ENCODE measurements around the gene SAMD4A. TPM values are rescaled to one million over a fixed set of nuclear protein-coding genes. Genes with fewer than 3 reads are reported as not detected.

Gene SAMD4A
- total RNA-seq, 1 donor from 2014 or later, result 52.2 TPM

GRCh38 chr14:54805070-54805444, 238.1 kb downstream of the SAMD4A start:
- no peak overlapping the region for H3K9ac ChIP-seq (ENCODE audit: low read depth in 1 of 3, low read length in 3 of 3)

DNA sequence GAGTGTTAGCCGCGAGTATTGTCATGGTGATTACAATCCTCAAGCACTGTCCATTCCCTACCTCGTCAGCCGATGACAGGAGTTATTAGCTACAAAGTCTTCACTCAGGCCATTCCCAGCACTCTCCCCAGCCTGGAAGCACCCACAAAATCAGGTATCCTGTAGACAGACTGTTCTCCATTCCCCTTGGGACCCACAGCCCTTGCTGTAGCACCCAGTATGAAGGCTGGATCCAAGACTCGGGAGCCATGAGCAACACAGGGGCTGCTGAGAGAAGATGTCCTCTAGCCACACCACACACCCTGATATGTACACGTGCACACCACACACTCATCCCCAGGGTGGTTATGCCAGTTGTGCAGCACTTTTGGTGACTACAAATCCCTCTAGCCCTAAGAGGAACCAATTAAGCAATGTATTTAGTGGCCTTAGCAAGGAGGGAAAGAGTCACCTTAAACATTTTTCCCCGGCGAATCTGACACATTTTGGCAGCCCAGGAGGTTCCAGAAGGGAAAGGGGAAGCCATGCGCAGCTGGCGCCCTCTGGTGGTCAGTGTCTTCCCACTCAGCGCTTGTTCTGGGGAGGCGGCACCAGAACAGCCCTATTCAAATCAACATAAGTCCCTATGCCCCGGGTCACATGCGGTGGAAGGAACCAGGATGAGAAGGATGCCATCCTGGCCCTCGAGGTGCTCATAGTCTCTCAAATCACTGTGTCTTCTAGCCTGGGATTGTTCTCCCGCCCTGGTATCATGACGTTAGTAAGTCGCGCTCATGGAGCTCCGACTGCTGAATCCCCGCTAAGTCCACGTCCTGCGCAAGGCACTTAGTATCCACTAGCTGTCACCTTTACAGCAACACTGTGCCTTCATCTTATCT, 238.8 kb downstream of the SAMD4A start:
- H3K27me3 ChIP-seq (ENCODE audit: control insufficient read depth in 3 of 3, insufficient read depth in 3 of 3, low read length in 3 of 3), result peaks cover 0 to 3% (median 0%) of the 10 kb centered on the region in 3 donors
- peak overlapping the region in 2 of 3 donors; percentile 22 to 74 for H3K9ac ChIP-seq (ENCODE audit: low read depth in 1 of 3, low read length in 3 of 3)
- H3K27ac ChIP-seq (ENCODE audit: low read depth, low read length), result no peak overlapping the region
- H3K4me1 ChIP-seq (ENCODE audit: control insufficient read depth in 3 of 3, insufficient read depth in 3 of 3, low read length in 3 of 3), result peaks cover 6 to 11% (median 10%) of the 10 kb centered on the region in 3 donors
- H3K4me3 ChIP-seq (ENCODE audit: low read length in 3 of 3), result peak overlapping the region; percentile 52 to 70 (median 55)
- no peaks in the 10 kb centered on the region for H3K36me3 ChIP-seq (ENCODE audit: control insufficient read depth in 3 of 3, insufficient read depth in 3 of 3, low read length in 3 of 3)
- no peaks in the 10 kb centered on the region for H3K9me3 ChIP-seq (ENCODE audit: control insufficient read depth in 3 of 3, low read length in 3 of 3)

More at GRCh38 chr14:54805070-54805444, 238.1 kb downstream of the SAMD4A start:
- Histone ChIP-seq H3K4me1 (ENCODE audit: control insufficient read depth in 3 of 3, insufficient read depth in 3 of 3, low read length in 3 of 3) (peaks cover 6 to 11% (median 10%) of the 10 kb centered on the region in 3 donors), H3K27me3 (ENCODE audit: control insufficient read depth in 3 of 3, insufficient read depth in 3 of 3, low read length in 3 of 3) (peaks cover 0 to 3% (median 0%) of the 10 kb centered on the region in 3 donors), H3K4me3 (ENCODE audit: low read length in 3 of 3) (no peak overlapping the region), H3K36me3 (ENCODE audit: control insufficient read depth in 3 of 3, insufficient read depth in 3 of 3, low read length in 3 of 3) (no peaks in the 10 kb centered on the region), H3K9me3 (ENCODE audit: control insufficient read depth in 3 of 3, low read length in 3 of 3) (no peaks in the 10 kb centered on the region), H3K27ac (ENCODE audit: low read depth, low read length) (no peak overlapping the region)

DNA sequence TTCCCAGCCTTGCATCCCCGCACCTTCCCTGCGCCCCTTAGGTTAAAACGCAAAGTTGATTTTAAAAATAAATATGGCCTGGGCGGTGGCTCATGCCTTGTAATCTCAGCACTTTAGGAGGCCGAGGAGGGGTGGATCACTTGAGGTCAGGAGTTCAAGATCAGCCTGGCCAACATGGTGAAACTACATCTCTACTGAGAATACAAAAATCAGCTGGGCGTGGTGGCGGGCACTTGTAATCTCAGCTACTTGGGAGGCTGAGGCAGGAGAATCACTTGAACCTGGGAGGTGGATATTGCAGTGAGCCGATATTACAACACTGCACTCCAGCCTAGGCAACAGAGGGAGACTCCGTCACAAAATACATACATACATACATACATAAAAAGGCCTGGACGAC, 239.7 kb downstream of the SAMD4A start:
- Histone ChIP-seq H3K9ac (ENCODE audit: low read depth in 1 of 3, low read length in 3 of 3) (no peak overlapping the region), H3K4me3 (ENCODE audit: low read length in 3 of 3) (no peak overlapping the region), H3K27ac (ENCODE audit: low read depth, low read length) (no peak overlapping the region), H3K27me3 (ENCODE audit: control insufficient read depth in 3 of 3, insufficient read depth in 3 of 3, low read length in 3 of 3) (peaks cover 0 to 5% (median 3%) of the 10 kb centered on the region in 3 donors), H3K4me1 (ENCODE audit: control insufficient read depth in 3 of 3, insufficient read depth in 3 of 3, low read length in 3 of 3) (peaks cover 6 to 11% (median 10%) of the 10 kb centered on the region in 3 donors), H3K36me3 (ENCODE audit: control insufficient read depth in 3 of 3, insufficient read depth in 3 of 3, low read length in 3 of 3) (no peaks in the 10 kb centered on the region), H3K9me3 (ENCODE audit: control insufficient read depth in 3 of 3, low read length in 3 of 3) (no peaks in the 10 kb centered on the region)

DNA sequence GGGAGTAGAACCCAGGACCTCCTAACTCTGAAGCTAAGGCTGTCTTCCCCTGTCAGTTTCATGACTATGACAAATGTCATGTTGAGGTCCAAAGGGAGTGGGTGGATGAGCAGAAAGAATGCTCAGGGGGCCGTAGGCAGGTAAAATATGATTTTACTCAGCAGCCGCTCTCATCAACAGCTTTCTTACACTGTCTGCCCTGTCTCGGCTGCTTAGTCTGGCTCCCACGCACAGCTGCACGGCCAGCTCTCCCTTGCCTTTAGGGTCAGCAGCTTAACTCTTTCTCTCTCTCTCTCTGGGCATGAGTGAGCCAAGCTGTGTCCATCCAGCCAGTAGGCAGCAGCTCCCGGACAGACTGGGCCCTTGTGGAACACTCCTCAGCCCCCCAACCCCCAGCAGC, 240.5 kb downstream of the SAMD4A start:
- Histone ChIP-seq H3K27me3 (ENCODE audit: control insufficient read depth in 3 of 3, insufficient read depth in 3 of 3, low read length in 3 of 3) (peaks cover 0 to 6% (median 3%) of the 10 kb centered on the region in 3 donors), H3K4me3 (ENCODE audit: low read length in 3 of 3) (no peak overlapping the region), H3K9me3 (ENCODE audit: control insufficient read depth in 3 of 3, low read length in 3 of 3) (no peaks in the 10 kb centered on the region), H3K36me3 (ENCODE audit: control insufficient read depth in 3 of 3, insufficient read depth in 3 of 3, low read length in 3 of 3) (no peaks in the 10 kb centered on the region), H3K9ac (ENCODE audit: low read depth in 1 of 3, low read length in 3 of 3) (no peak overlapping the region), H3K4me1 (ENCODE audit: control insufficient read depth in 3 of 3, insufficient read depth in 3 of 3, low read length in 3 of 3) (peaks cover 6 to 11% (median 10%) of the 10 kb centered on the region in 3 donors), H3K27ac (ENCODE audit: low read depth, low read length) (no peak overlapping the region)

DNA sequence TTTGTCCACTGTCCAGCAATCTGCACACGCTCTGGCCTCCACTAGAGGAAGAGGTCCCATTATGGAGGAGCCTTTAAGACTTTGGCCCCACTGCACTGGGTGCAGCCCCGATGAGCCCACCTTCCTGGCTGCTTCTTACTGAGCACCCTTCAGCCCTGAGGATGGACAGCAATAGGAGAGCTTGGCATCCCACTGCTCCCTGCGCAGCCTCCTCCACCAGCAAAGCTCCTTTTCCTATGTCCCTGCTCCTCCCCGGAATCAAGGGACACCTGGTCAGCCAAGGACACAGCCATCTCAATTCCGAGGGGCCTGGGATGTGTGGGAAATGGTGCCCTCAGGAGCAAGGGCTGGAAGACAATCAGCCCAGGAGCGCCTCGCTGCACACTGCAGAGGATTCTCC, 241.0 kb downstream of the SAMD4A start:
- H3K9me3 ChIP-seq (ENCODE audit: control insufficient read depth in 3 of 3, low read length in 3 of 3), result no peaks in the 10 kb centered on the region
- peaks cover 0 to 6% (median 3%) of the 10 kb centered on the region in 3 donors for H3K27me3 ChIP-seq (ENCODE audit: control insufficient read depth in 3 of 3, insufficient read depth in 3 of 3, low read length in 3 of 3)
- H3K9ac ChIP-seq (ENCODE audit: low read depth in 1 of 3, low read length in 3 of 3), result no peak overlapping the region
- H3K36me3 ChIP-seq (ENCODE audit: control insufficient read depth in 3 of 3, insufficient read depth in 3 of 3, low read length in 3 of 3), result no peaks in the 10 kb centered on the region
- peaks cover 6 to 11% (median 10%) of the 10 kb centered on the region in 3 donors for H3K4me1 ChIP-seq (ENCODE audit: control insufficient read depth in 3 of 3, insufficient read depth in 3 of 3, low read length in 3 of 3)
- no peak overlapping the region for H3K27ac ChIP-seq (ENCODE audit: low read depth, low read length)
- H3K4me3 ChIP-seq (ENCODE audit: low read length in 3 of 3), result no peak overlapping the region

DNA sequence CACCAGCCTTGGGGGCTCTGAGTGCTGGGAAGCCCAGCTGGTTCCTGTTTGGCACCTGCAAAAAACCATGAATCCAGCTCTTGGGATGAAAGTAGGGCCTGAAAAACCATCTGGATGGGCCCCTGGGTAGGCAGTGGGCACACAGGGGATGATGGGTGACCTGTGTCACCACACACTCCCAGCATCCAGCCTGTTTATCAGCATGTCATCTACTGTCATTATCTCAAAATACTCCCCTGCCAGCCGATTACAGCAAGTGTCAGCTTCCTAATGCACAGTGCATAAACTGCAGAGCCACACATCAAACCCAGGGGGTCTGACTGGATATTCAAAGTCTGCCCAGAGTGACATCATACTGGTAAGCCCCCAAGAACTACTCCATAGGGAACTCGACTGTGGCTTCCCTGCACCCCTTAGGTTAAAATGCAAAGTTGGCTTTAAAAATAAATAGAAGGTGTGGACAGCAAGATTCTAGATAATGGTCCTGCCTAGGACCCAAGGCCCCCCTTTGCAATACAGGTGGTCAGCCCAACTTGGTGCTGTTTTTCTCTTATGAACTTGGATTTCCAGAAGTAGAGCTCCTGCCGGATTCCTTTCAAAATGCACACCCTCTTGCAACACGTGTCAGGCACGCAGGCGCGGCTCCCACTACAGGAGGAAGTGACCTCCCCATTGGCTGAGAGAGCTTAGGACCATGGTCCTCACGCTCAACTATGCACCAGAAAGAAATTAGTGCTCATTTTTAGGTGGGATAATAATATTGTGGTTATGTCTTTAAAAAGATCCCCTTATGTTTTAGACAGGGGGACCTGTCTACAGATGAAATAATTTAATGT, 241.6 kb downstream of the SAMD4A start:
- Histone ChIP-seq H3K4me3 (ENCODE audit: low read length in 3 of 3) (no peak overlapping the region), H3K27ac (ENCODE audit: low read depth, low read length) (no peak overlapping the region), H3K4me1 (ENCODE audit: control insufficient read depth in 3 of 3, insufficient read depth in 3 of 3, low read length in 3 of 3) (peaks cover 6 to 11% (median 10%) of the 10 kb centered on the region in 3 donors), H3K9ac (ENCODE audit: low read depth in 1 of 3, low read length in 3 of 3) (no peak overlapping the region), H3K36me3 (ENCODE audit: control insufficient read depth in 3 of 3, insufficient read depth in 3 of 3, low read length in 3 of 3) (no peaks in the 10 kb centered on the region), H3K27me3 (ENCODE audit: control insufficient read depth in 3 of 3, insufficient read depth in 3 of 3, low read length in 3 of 3) (peaks cover 0 to 6% (median 3%) of the 10 kb centered on the region in 3 donors), H3K9me3 (ENCODE audit: control insufficient read depth in 3 of 3, low read length in 3 of 3) (no peaks in the 10 kb centered on the region)

DNA sequence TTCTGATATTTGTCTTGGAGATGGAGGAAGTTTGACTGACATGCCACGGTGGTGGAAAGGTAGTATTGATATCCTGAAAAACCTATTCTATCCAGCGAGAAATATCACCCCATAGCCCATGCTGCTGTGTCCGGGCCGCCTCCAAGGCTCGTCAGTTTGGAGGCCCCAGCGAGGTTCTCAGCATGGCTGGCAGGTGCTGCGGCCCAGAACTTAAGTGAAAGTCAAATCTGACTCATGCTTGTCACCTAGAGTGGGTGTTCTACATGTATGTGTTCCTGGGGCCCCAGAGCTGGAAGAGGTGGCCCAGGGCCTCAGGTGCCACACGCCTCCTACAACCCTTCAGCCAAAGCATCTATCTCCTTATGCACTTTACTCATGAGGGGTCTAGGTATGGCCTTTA, 242.8 kb downstream of the SAMD4A start:
- H3K9ac ChIP-seq (ENCODE audit: low read depth in 1 of 3, low read length in 3 of 3), result no peak overlapping the region
- peaks cover 0 to 6% (median 3%) of the 10 kb centered on the region in 3 donors for H3K27me3 ChIP-seq (ENCODE audit: control insufficient read depth in 3 of 3, insufficient read depth in 3 of 3, low read length in 3 of 3)
- H3K27ac ChIP-seq (ENCODE audit: low read depth, low read length), result no peak overlapping the region
- no peaks in the 10 kb centered on the region for H3K9me3 ChIP-seq (ENCODE audit: control insufficient read depth in 3 of 3, low read length in 3 of 3)
- H3K36me3 ChIP-seq (ENCODE audit: control insufficient read depth in 3 of 3, insufficient read depth in 3 of 3, low read length in 3 of 3), result no peaks in the 10 kb centered on the region
- no peak overlapping the region for H3K4me3 ChIP-seq (ENCODE audit: low read length in 3 of 3)
- H3K4me1 ChIP-seq (ENCODE audit: control insufficient read depth in 3 of 3, insufficient read depth in 3 of 3, low read length in 3 of 3), result peaks cover 6 to 13% (median 11%) of the 10 kb centered on the region in 3 donors

DNA sequence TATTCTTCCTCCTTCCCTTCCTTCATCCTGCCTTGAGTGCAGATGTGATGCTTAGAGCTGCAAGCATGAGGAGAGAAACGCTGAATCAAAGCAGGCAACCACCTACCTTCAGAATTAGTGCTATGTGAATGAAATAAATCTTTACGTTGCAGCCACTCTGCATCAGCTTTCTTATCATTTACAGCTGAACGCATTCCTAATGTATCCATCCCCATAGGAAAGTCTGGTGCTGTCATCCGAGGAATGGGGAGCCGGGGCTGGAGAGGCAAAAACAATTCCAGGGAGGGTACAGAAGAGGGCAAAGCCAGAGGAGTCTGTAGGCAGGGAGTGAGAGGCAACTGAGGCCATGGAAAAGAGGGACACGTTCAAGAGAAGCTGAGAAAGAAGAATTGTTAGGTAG, 245.7 kb downstream of the SAMD4A start:
- H3K27ac ChIP-seq (ENCODE audit: low read depth, low read length), result no peak overlapping the region
- H3K9me3 ChIP-seq (ENCODE audit: control insufficient read depth in 3 of 3, low read length in 3 of 3), result no peaks in the 10 kb centered on the region
- H3K27me3 ChIP-seq (ENCODE audit: control insufficient read depth in 3 of 3, insufficient read depth in 3 of 3, low read length in 3 of 3), result peaks cover 0 to 6% (median 3%) of the 10 kb centered on the region in 3 donors
- no peaks in the 10 kb centered on the region for H3K36me3 ChIP-seq (ENCODE audit: control insufficient read depth in 3 of 3, insufficient read depth in 3 of 3, low read length in 3 of 3)
- no peak overlapping the region for H3K4me3 ChIP-seq (ENCODE audit: low read length in 3 of 3)
- H3K9ac ChIP-seq (ENCODE audit: low read depth in 1 of 3, low read length in 3 of 3), result no peak overlapping the region
- H3K4me1 ChIP-seq (ENCODE audit: control insufficient read depth in 3 of 3, insufficient read depth in 3 of 3, low read length in 3 of 3), result peaks cover 0 to 3% (median 0%) of the 10 kb centered on the region in 3 donors

DNA sequence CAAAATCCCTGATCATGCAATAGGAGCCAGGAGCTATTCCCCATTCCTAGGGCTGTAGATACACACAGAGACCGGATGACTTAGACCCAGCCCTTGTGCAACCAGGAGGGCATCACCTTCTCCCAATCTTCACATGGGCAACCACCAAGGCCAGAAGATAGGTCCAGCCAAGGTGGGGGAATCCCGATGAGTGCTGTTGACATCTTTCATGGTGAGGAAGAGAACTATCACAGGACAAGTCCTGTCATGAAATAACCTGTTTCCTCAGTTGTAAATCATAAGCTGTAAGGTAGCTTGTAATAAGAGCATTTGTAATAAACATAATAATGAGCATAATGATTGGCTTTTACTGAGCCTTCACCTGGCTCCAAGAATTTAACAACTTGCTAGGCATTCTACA, 246.2 kb downstream of the SAMD4A start:
- Histone ChIP-seq H3K4me1 (ENCODE audit: control insufficient read depth in 3 of 3, insufficient read depth in 3 of 3, low read length in 3 of 3) (peaks cover 0 to 3% (median 0%) of the 10 kb centered on the region in 3 donors), H3K9ac (ENCODE audit: low read depth in 1 of 3, low read length in 3 of 3) (no peak overlapping the region), H3K9me3 (ENCODE audit: control insufficient read depth in 3 of 3, low read length in 3 of 3) (no peaks in the 10 kb centered on the region), H3K27ac (ENCODE audit: low read depth, low read length) (no peak overlapping the region), H3K4me3 (ENCODE audit: low read length in 3 of 3) (no peak overlapping the region), H3K27me3 (ENCODE audit: control insufficient read depth in 3 of 3, insufficient read depth in 3 of 3, low read length in 3 of 3) (peaks cover 0 to 6% (median 2%) of the 10 kb centered on the region in 3 donors), H3K36me3 (ENCODE audit: control insufficient read depth in 3 of 3, insufficient read depth in 3 of 3, low read length in 3 of 3) (no peaks in the 10 kb centered on the region)
